Measurements from ENCODE around the gene DNMT3B. TPM values are rescaled to one million over a fixed set of nuclear protein-coding genes. Genes with fewer than 3 reads are reported as not detected.

DNMT3B gene
- total and polyA plus RNA-seq, 5 experiments from 2014 or later = 0.08 to 0.82 (median 0.55) TPM; not detected in 1

DNA sequence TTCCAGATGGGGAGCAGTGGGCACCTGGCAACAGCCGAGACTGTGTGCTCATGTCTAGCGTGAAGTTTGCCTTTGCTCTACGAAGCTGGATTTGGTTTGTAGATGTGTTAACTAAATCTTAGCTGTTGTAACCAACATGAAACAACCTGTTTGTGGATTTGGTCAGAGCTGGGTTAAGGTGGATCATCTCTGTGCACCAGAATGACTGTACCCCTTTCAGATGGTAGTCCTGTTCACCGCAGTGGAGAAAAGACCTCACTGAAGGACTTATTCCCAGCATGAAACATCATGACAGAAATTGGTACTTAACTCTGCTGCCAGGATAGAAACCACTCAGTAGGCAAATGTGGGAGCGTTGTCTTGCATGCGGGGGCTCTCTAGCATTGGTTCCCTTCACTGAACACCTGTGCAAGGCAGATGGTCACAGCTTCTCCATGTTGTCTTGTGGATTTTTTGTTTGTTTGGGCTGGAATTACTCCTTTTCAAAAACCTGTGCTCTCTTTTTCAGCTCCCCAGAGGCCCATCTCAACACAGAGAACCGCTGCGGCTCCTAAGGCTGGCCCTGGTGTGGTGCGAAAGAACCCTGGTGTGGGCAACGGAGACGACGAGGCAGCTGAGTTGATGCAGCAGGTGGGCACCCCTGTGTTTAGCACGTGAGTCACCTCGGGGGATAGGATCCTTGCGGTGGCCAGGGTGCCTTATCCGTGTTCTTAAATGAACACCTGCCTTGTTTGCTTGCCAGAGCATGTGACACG is 77.2 kb downstream of the DNMT3B start:
- Mint-ChIP-seq H3K9me3 (no peaks in the 10 kb centered on the region), H3K4me1 (peaks cover 19 to 61% (median 55%) of the 10 kb centered on the region in 4 donors), H3K27ac (peak overlapping the region; percentile 28 to 79 (median 60)), H3K36me3 (peaks cover 0 to 89% (median 11%) of the 10 kb centered on the region in 3 donors), H3K27me3 (no peaks in the 10 kb centered on the region), H3K4me3 (peak overlapping the region in 2 of 10 donors; percentile 22 to 30)
- POLR2A ChIA-PET = no interaction called here
- ATAC-seq = no peak
- DNase-seq = no peak

DNA sequence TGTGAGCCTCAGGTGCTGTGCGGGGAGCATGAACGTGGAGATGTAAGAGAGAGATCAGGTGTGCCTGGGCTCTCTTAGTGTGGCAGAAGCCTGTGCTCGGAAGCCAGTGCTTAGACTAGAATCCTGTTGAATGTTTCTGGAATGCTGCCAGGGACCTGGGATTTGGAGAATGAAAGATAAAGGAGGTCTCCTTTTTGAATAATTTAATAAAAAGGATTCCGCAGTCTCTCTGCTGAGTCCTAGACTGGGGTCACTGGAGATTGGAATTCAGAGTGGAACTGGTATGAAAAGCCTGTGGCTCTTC is 77.7 kb downstream of the DNMT3B start:
- peak overlapping the region in 7 of 10 donors; percentile 1 to 78 (median 52) for H3K27ac Mint-ChIP-seq
- ATAC-seq = no peak
- H3K4me1 Mint-ChIP-seq = peaks cover 23 to 63% (median 59%) of the 10 kb centered on the region in 4 donors
- peak overlapping the region in 2 of 10 donors; percentile 22 to 30 for H3K4me3 Mint-ChIP-seq
- no peaks in the 10 kb centered on the region for H3K27me3 Mint-ChIP-seq
- H3K9me3 Mint-ChIP-seq = no peaks in the 10 kb centered on the region
- DNase-seq = no peak
- POLR2A ChIA-PET = no interaction called here
- peaks cover 0 to 91% (median 14%) of the 10 kb centered on the region in 3 donors for H3K36me3 Mint-ChIP-seq

DNA sequence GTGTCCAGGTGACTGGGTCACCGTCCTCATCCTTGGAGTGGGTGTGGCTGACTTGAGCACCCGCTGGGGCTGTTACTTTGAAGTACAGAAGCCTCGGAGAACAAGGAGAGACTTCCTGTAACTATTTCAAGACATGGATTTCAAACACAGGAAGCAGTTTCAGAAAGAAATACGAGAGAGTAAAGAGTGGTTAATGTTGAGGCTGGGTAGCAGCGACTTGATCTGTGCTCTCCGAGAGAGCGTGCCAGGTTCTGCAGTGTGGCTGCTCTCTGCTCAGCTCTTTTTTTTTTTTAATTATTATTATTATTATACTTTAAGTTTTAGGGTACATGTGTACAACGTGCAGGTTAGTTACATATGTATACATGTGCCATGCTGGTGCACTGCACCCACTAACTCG is 79.0 kb downstream of the DNMT3B start:
- DNase-seq (no peak), ATAC-seq (peak; percentile 38 to 52)
- no peaks in the 10 kb centered on the region for H3K27me3 Mint-ChIP-seq
- peak overlapping the region in 8 of 10 donors; percentile 1 to 75 (median 62) for H3K4me3 Mint-ChIP-seq
- peak overlapping the region; percentile 73 to 92 (median 88) for H3K27ac Mint-ChIP-seq
- H3K9me3 Mint-ChIP-seq = no peaks in the 10 kb centered on the region
- POLR2A ChIA-PET = interaction anchor here (2.0 kb wide), 1 partner anchor 21 kb away, joined by 10 read pairs; the partner anchor contains the start of gene MAPRE1
- peaks cover 23 to 67% (median 65%) of the 10 kb centered on the region in 4 donors for H3K4me1 Mint-ChIP-seq
- peaks cover 0 to 91% (median 14%) of the 10 kb centered on the region in 3 donors for H3K36me3 Mint-ChIP-seq

DNA sequence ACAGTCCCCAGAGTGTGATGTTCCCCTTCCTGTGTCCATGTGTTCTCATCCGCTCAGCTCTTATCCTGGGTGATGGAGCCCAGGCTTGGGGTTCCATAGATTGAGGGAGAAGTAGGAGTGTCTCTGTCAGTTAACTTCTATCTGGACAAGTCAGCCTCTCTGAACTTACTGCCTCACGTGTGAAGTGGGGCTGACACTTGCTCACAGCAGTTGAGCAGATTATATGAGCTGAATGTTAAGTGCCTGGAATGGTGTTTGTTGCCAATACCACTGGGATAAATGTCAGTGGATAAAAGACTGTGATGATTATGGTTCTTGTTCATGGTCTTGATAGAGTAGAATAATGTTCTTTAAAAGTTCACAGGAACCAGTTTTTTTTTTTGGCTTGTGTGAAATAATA is 79.4 kb downstream of the DNMT3B start:
- H3K4me3 Mint-ChIP-seq = peak overlapping the region in 9 of 10 donors; percentile 3 to 71 (median 35)
- H3K36me3 Mint-ChIP-seq = peaks cover 0 to 91% (median 14%) of the 10 kb centered on the region in 3 donors
- POLR2A ChIA-PET = interaction anchor here (2.0 kb wide), 1 partner anchor 22 kb away, joined by 10 read pairs; the partner anchor contains the start of gene MAPRE1

DNA sequence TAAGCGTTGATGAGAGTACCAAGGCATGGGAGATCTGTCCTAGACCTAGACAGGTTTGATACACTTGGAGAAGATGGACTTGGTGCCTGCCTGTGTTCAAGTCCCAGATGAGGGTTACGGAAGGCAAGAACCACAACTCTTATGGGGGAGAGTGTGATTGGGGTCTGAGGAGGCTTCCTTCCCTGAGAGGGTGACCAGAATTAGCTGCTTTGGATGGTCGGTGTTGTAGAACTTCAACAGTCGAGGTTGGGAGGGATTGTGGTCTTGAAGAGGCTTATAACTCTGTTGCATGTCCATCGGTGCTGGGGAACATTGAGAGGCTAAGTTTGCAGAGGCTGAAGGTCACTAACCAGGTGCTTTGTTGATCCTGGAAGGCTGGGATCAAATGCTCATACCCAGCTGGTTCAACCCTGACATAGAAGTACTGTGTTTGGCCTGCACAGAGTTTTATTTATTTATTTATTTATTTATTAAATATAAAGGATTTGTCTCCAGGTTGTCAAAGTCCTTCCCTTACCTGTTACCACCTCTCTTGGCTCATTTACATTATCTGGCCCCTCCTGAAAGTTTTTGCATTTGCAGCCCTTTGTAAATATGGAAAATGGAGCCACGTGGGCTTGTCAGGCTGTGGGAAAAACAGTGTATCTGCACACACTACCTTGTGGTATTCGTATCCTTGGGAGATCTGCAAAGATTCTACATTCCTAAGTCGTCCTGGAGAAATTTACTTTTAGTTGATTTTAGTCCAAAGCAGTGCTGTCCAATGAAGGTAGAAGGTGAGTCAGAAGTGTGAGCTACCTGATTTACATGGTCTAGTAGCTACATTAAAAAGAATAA is 80.7 kb downstream of the DNMT3B start:
- Mint-ChIP-seq H3K4me1 (peaks cover 30 to 79% (median 56%) of the 10 kb centered on the region in 4 donors), H3K36me3 (peaks cover 0 to 91% (median 19%) of the 10 kb centered on the region in 3 donors), H3K9me3 (no peaks in the 10 kb centered on the region), H3K27me3 (no peaks in the 10 kb centered on the region), H3K27ac (peak overlapping the region in 8 of 10 donors; percentile 14 to 87 (median 68)), H3K4me3 (peak overlapping the region in 2 of 10 donors; percentile 3 to 19)
- no peak for DNase-seq
- POLR2A ChIA-PET = interaction anchor here (0.5 to 2.0 kb wide), 2 partner anchors 10 to 23 kb away, joined by 4 to 10 read pairs; partner anchors contain the start of gene MAPRE1
- no peak for ATAC-seq

More for the DNA sequence above, 79.4 kb downstream of the DNMT3B start:
- DNase-seq (no peak), ATAC-seq (no peak)
- Mint-ChIP-seq H3K27me3 (no peaks in the 10 kb centered on the region), H3K4me1 (peaks cover 25 to 67% (median 65%) of the 10 kb centered on the region in 4 donors), H3K9me3 (no peaks in the 10 kb centered on the region), H3K27ac (peak overlapping the region in 9 of 10 donors; percentile 71 to 92 (median 81))

DNA sequence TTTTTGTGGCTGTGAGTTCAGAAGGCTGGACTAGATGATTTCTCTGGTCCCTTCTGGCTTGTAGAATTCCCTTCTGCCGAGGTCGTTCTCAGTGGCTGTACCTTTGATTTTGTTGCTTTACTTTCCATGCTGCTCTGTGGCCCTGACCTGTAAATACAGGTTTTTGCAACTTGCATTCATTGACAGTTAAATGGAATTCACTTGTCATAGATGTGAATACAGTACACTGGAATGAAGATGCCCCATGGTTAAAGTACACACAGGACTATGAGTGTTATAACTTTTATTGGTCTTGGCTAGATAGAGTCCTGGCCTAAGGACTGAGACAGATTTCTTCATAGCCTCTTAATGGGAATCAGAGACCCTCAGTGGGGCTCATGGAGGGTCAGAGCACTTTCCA is 83.6 kb downstream of the DNMT3B start:
- no peaks in the 10 kb centered on the region for H3K9me3 Mint-ChIP-seq
- H3K27me3 Mint-ChIP-seq = no peaks in the 10 kb centered on the region
- ATAC-seq (no peak), DNase-seq (no peak)
- POLR2A ChIA-PET = no interaction called here
- no peak overlapping the region for H3K4me3 Mint-ChIP-seq
- H3K27ac Mint-ChIP-seq = peak overlapping the region in 5 of 10 donors; percentile 8 to 83 (median 51)
- peaks cover 25 to 60% (median 39%) of the 10 kb centered on the region in 4 donors for H3K4me1 Mint-ChIP-seq
- H3K36me3 Mint-ChIP-seq = peaks cover 4 to 92% (median 25%) of the 10 kb centered on the region in 3 donors

DNA sequence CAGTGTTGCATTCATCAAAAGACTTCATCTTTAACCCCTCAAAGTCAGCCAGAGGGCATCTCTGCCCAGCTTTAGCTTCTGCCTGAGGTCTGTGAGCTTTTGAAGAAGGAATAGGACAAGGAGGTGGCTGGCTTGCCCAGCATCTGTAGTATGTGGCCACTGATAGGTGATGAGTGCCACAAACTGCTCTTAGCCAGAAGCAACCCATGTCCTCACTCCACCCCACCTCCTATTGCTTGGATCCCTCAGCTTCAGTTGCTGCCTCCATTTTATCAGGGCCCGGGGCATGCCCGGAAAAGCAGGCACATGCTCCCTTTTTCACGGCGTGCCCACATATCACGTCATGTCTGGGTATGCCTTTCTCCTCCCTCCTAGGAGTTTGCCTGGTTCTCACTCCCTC is 84.7 kb downstream of the DNMT3B start:
- peak overlapping the region in 7 of 10 donors; percentile 10 to 62 (median 56) for H3K27ac Mint-ChIP-seq
- POLR2A ChIA-PET = interaction anchor here (0.6 kb wide), 1 partner anchor 667 kb away, joined by 3 read pairs; no protein-coding TSS in a partner anchor
- peaks cover 4 to 95% (median 25%) of the 10 kb centered on the region in 3 donors for H3K36me3 Mint-ChIP-seq
- H3K27me3 Mint-ChIP-seq = no peaks in the 10 kb centered on the region
- DNase-seq = no peak
- no peak for ATAC-seq
- no peaks in the 10 kb centered on the region for H3K9me3 Mint-ChIP-seq
- peaks cover 20 to 50% (median 30%) of the 10 kb centered on the region in 4 donors for H3K4me1 Mint-ChIP-seq
- peak overlapping the region in 1 of 10 donors; percentile 16 for H3K4me3 Mint-ChIP-seq

DNA sequence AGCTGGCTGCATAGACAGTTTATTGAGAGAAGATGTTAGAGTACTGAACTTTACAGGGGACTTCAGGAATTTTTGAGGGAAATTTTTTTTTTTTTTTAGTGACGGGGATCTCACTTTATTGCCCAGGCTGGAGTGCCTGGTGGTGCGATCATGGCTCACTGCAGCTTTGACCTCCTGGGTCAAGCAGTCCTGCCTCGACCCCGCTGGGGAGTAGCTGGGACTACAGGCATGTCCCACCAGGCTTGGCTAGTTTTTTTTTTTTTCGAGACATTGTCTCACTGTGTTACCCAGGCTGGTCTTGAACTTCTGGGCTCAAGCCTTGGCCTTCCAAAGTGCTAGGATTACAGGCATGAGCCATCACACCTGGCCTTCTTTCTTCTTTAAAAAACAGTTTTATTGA is 85.8 kb downstream of the DNMT3B start:
- Mint-ChIP-seq H3K4me3 (no peak overlapping the region), H3K27ac (peak overlapping the region in 5 of 10 donors; percentile 7 to 69 (median 61)), H3K4me1 (peaks cover 16 to 41% (median 21%) of the 10 kb centered on the region in 4 donors), H3K27me3 (no peaks in the 10 kb centered on the region), H3K9me3 (no peaks in the 10 kb centered on the region), H3K36me3 (peaks cover 4 to 94% (median 24%) of the 10 kb centered on the region in 3 donors)
- ATAC-seq (no peak), DNase-seq (no peak)
- POLR2A ChIA-PET = no interaction called here

DNA sequence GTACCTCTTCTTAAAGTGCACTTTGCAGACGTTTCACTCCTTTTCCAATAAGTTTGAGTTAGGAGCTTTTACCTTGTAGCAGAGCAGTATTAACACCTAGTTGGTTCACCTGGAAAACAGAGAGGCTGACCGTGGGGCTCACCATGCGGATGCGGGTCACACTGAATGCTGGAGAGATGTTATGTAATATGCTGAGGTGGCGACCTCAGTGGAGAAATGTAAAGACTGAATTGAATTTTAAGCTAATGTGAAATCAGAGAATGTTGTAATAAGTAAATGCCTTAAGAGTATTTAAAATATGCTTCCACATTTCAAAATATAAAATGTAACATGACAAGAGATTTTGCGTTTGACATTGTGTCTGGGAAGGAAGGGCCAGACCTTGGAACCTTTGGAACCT is 86.7 kb downstream of the DNMT3B start:
- Mint-ChIP-seq H3K27ac (peak overlapping the region in 3 of 10 donors; percentile 19 to 49 (median 36)), H3K27me3 (no peaks in the 10 kb centered on the region), H3K36me3 (peaks cover 4 to 94% (median 26%) of the 10 kb centered on the region in 3 donors), H3K4me3 (no peak overlapping the region), H3K4me1 (peaks cover 15 to 37% (median 20%) of the 10 kb centered on the region in 4 donors), H3K9me3 (no peaks in the 10 kb centered on the region)
- DNase-seq (no peak), ATAC-seq (no peak)
- POLR2A ChIA-PET = no interaction called here

DNA sequence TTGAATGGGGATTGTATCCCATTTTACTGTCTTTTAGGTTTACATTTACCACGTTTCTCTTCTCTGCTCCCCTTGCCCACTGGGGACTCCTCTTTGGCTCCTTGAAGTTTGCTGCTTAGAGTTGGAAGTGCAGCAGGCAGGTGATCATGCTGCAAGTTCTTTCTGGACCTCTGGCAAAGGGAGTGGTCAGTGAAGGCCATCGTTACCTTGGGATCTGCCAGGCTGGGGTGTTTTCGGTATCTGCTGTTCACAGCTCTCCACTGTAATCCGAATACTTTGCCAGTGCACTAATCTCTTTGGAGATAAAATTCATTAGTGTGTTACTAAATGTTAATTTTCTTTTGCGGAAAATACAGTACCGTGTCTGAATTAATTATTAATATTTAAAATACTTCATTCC is 87.4 kb downstream of the DNMT3B start:
- Mint-ChIP-seq H3K9me3 (no peaks in the 10 kb centered on the region), H3K27ac (peak overlapping the region in 4 of 10 donors; percentile 8 to 63 (median 20)), H3K36me3 (peaks cover 4 to 91% (median 26%) of the 10 kb centered on the region in 3 donors), H3K4me1 (peaks cover 12 to 31% (median 16%) of the 10 kb centered on the region in 4 donors), H3K4me3 (no peak overlapping the region), H3K27me3 (no peaks in the 10 kb centered on the region)
- DNase-seq (no peak), ATAC-seq (no peak)
- POLR2A ChIA-PET = no interaction called here

DNA sequence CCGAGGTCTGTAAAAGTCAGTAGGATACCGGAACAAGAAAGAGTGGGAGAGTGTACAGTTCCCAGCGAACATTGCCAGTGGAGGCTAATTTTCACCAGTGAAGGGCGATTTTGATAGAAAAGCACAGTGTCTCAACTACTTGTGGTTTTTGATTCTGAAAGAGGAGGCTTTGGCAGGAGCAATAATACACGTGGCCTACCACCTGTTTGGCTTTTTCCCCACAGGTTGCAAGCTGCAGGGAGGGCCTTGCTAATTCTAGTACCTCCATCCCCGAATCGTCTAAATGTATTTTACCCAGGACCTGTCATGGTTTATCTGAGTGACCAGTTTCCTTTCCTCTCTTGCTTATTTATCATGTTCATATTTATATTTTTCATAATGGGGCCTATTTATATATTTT is 93.2 kb downstream of the DNMT3B start:
- Mint-ChIP-seq H3K4me3 (no peak overlapping the region), H3K27ac (peak overlapping the region in 8 of 10 donors; percentile 0 to 88 (median 38)), H3K27me3 (no peaks in the 10 kb centered on the region), H3K9me3 (no peaks in the 10 kb centered on the region), H3K36me3 (peaks cover 0 to 79% (median 6%) of the 10 kb centered on the region in 3 donors), H3K4me1 (peaks cover 8 to 24% (median 19%) of the 10 kb centered on the region in 4 donors)
- no peak for DNase-seq
- ATAC-seq = no peak
- POLR2A ChIA-PET = no interaction called here

DNA sequence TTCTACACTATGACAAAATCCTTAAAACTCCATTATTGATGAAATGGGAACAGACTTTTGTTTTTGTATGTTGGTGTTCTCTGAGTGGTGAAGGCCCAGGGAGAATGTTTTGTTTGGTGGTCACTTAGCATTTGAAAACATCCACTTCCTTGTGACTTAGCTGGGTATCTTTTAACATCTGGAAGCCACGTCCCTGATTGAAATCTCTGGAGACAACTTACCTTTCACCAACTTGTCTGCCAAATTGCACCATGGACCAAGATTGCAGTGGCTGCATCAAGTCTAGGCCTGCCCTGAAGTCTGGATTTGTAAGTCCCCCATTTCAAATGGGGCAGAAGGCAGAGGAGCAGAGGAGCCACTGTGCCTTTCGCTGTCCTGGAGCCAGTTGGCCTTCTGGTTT is 96.0 kb downstream of the DNMT3B start:
- ATAC-seq = no peak
- POLR2A ChIA-PET = no interaction called here
- Mint-ChIP-seq H3K4me3 (no peak overlapping the region), H3K9me3 (no peaks in the 10 kb centered on the region), H3K36me3 (peaks cover 0 to 54% (median 2%) of the 10 kb centered on the region in 3 donors), H3K27me3 (no peaks in the 10 kb centered on the region), H3K27ac (peak overlapping the region in 5 of 10 donors; percentile 26 to 66 (median 58)), H3K4me1 (peaks cover 8 to 25% (median 19%) of the 10 kb centered on the region in 4 donors)
- no peak for DNase-seq
